IMR-90 (cell line): ENCODE measurements around the gene PDE4DIP. TPM values are rescaled to one million over a fixed set of nuclear protein-coding genes. Genes with fewer than 3 reads are reported as not detected.
"Not testable (repeated sequence)": the region's sequence is repeated elsewhere in the genome, so short reads cannot be mapped to it uniquely, and the experiment has no call there.

Source experiments
- ATAC-seq: fragments of 200-7000 bp; cut with Tn5 transposase; 2 replicates; pipeline ENCODE4 v1.9.1; 2020; ENCODE audit warnings: low read depth, mild to moderate bottlenecking, moderate library complexity
- BruUV-seq: library from RNA; stranded (reverse); fragments of 400-500 nt; replicated peaks from 2 replicates; lab custom pipeline; 2021; lab: Mats Ljungman, UMichigan
- CTCF ChIA-PET: fragments of 300-600 bp; formaldehyde crosslinking; extraction: SDS; loops from one replicate; lab custom pipeline; 2021; ENCODE audit warnings: antibody characterized with exemption; lab: Yijun Ruan, JAX
- POLR2A ChIA-PET: fragments of 300-600 bp; sonication (Branson Sonifier 250); formaldehyde crosslinking; loops from one replicate; lab custom pipeline; 2022; ENCODE audit warnings: antibody characterized with exemption; ENCODE audit not compliant: unreplicated experiment; lab: Charles Lee
- DNase-seq: peaks from one replicate; pipeline ENCODE4 v3.0.0; 2013
- H2AFZ ChIP-seq: replicated peaks from 2 replicates; pipeline ENCODE3; 2013; ENCODE audit warnings: low read length, mild to moderate bottlenecking; ENCODE audit not compliant: poor library complexity
- H2AK5ac ChIP-seq: 2 replicates; pipeline ENCODE4 v1.6.1; 2013; ENCODE audit warnings: low read depth, low read length, inconsistent platforms
- H2AK9ac ChIP-seq: replicated peaks from 2 replicates; pipeline ENCODE3; 2013; ENCODE audit warnings: mild to moderate bottlenecking, low read depth, low read length, moderate library complexity; ENCODE audit not compliant: poor library complexity
- H2BK120ac ChIP-seq: 2 replicates; pipeline ENCODE4 v1.6.1; 2013; ENCODE audit warnings: low read depth, low read length, inconsistent platforms
- H2BK15ac ChIP-seq: 3 replicates; pipeline ENCODE4 v1.6.1; 2013; ENCODE audit warnings: low read depth, low read length, inconsistent platforms
- H2BK20ac ChIP-seq: 2 replicates; pipeline ENCODE4 v1.6.1; 2013; ENCODE audit warnings: low read depth, mild to moderate bottlenecking, inconsistent platforms, low read length, moderate library complexity
- H2BK5ac ChIP-seq: 2 replicates; pipeline ENCODE4 v1.6.1; 2013; ENCODE audit warnings: mild to moderate bottlenecking, low read depth, low read length, inconsistent platforms; ENCODE audit not compliant: poor library complexity, severe bottlenecking
- H3K14ac ChIP-seq: replicated peaks from 2 replicates; pipeline ENCODE4 v1.6.1; 2013; ENCODE audit warnings: low read depth, low read length, inconsistent platforms
- H3K18ac ChIP-seq: 2 replicates; pipeline ENCODE4 v1.6.1; 2013; ENCODE audit warnings: low read depth, low read length, control low read depth
- H3K23ac ChIP-seq: 2 replicates; pipeline ENCODE4 v1.6.1; 2013; ENCODE audit warnings: low read depth, low read length, inconsistent platforms
- H3K27ac ChIP-seq: 2 replicates; pipeline ENCODE4 v1.5.1; 2013; ENCODE audit warnings: mild to moderate bottlenecking, control low read depth, low read length; ENCODE audit not compliant: insufficient read depth
- H3K27me3 ChIP-seq: 2 replicates; pipeline ENCODE4 v1.6.1; 2013; ENCODE audit warnings: low read length; ENCODE audit not compliant: control insufficient read depth, insufficient read depth
- H3K36me3 ChIP-seq: 2 replicates; pipeline ENCODE4 v1.6.1; 2013; ENCODE audit warnings: low read length, mixed read lengths; ENCODE audit not compliant: control insufficient read depth, insufficient read depth
- H3K4ac ChIP-seq: 2 replicates; pipeline ENCODE4 v1.6.1; 2013; ENCODE audit warnings: low read depth, low read length, inconsistent platforms
- H3K4me1 ChIP-seq: 2 replicates; pipeline ENCODE4 v1.6.1; 2013; ENCODE audit warnings: low read length, mixed read lengths; ENCODE audit not compliant: control insufficient read depth, insufficient read depth
- H3K4me2 ChIP-seq: 2 replicates; pipeline ENCODE4 v1.6.1; 2013; ENCODE audit warnings: low read depth, mild to moderate bottlenecking, control low read depth, low read length, moderate library complexity
- H3K4me3 ChIP-seq: 2 replicates; pipeline ENCODE4 v1.5.1; 2013; ENCODE audit warnings: low read depth, mild to moderate bottlenecking, control low read depth, low read length, moderate library complexity; ENCODE audit not compliant: insufficient read depth
- H3K56ac ChIP-seq: 2 replicates; pipeline ENCODE4 v1.6.1; 2013; ENCODE audit warnings: low read length, inconsistent platforms; ENCODE audit not compliant: insufficient read depth; ENCODE audit errors: extremely low read depth
- H3K79me1 ChIP-seq, 2 experiments: 2 replicates each; pipeline ENCODE4 v1.6.1; 2013; ENCODE audit warnings: low read length in 2 of 2, inconsistent platforms in 1 of 2, low read depth in 1 of 2
- H3K9ac ChIP-seq: 2 replicates; pipeline ENCODE4 v1.6.1; 2013; ENCODE audit warnings: low read depth, low read length, control low read depth
- H3K9me1 ChIP-seq: 2 replicates; pipeline ENCODE4 v1.6.1; 2013; ENCODE audit warnings: low read length, inconsistent platforms; ENCODE audit not compliant: insufficient read depth
- H3K9me3 ChIP-seq: 2 replicates; pipeline ENCODE4 v1.6.1; 2013; ENCODE audit warnings: low read length; ENCODE audit not compliant: control insufficient read depth, insufficient read depth
- H4K20me1 ChIP-seq: 2 replicates; pipeline ENCODE4 v1.6.1; 2013; ENCODE audit warnings: low read length, inconsistent platforms; ENCODE audit not compliant: insufficient read depth
- H4K5ac ChIP-seq: 2 replicates; pipeline ENCODE4 v1.6.1; 2013; ENCODE audit warnings: mild to moderate bottlenecking, low read depth, low read length, control low read depth
- H4K8ac ChIP-seq, 2 experiments: 2 replicates each; pipeline ENCODE4 v1.6.1; 2013; ENCODE audit warnings: low read depth in 2 of 2, low read length in 2 of 2, control low read depth in 1 of 2, inconsistent platforms in 1 of 2
- H4K91ac ChIP-seq: 2 replicates; pipeline ENCODE4 v1.6.1; 2013; ENCODE audit warnings: low read depth, low read length, inconsistent platforms; ENCODE audit not compliant: insufficient read depth
- WGBS, 2 experiments: methylation state at CpG; one replicate each; pipeline versions ENCODE4 v1.1.5 to v1.1.7; 2013; ENCODE audit warnings: missing lambda C conversion rate in 2 of 2; ENCODE audit not compliant: insufficient read length in 1 of 2; ENCODE audit errors: extremely low coverage in 2 of 2; 5-methylcytosine and 5-hydroxymethylcytosine counted together
- dilution Hi-C: fragments of 300-500 bp; cut with HindIII; formaldehyde crosslinking; loops from one replicate; pipeline ENCODE4 v1.14.3; 2018; ENCODE audit warnings: low sequenced_read_pairs; ENCODE audit not compliant: unreplicated experiment
- in situ Hi-C: fragments of 300-500 bp; cut with MboI; formaldehyde crosslinking; loops from 3 replicates; pipeline ENCODE4 v1.14.3; 2019; ENCODE audit warnings: low sequenced_read_pairs, inconsistent platforms, mixed read lengths
- intact Hi-C: fragments of 100-400 bp; cut with micrococcal nuclease; formaldehyde crosslinking; loops from 2 replicates; pipeline ENCODE4 v1.10.0; 2022
- polyA plus RNA-seq, 3 experiments: library from polyadenylated mRNA; depleted of rRNA; stranded (reverse); fragments of >200 nt; gene quantifications; 2 replicates each; pipeline ENCODE4 v1.2.3, GENCODE V29; 2012; ENCODE audit warnings: low replicate concordance in 1 of 3
- total RNA-seq: library from RNA; depleted of rRNA; stranded (reverse); fragments of >200 nt; gene quantifications from 2 replicates; pipeline ENCODE4 v1.2.3, GENCODE V29; 2012

PDE4DIP gene
- total and polyA plus RNA-seq, 2 of the 4 experiments (the other 2 are of a cell fraction) = 36.7 to 74.4 TPM

- H3K79me1 ChIP-seq, H3K36me3 ChIP-seq, H3K9ac ChIP-seq, H2BK15ac ChIP-seq, DNase-seq, H3K9me1 ChIP-seq, H3K4ac ChIP-seq, intact Hi-C loops, H2AFZ ChIP-seq, H2BK120ac ChIP-seq, dilution Hi-C loops, H2AK9ac ChIP-seq, H3K27me3 ChIP-seq, H3K27ac ChIP-seq, H3K23ac ChIP-seq, H4K5ac ChIP-seq, CTCF ChIA-PET, POLR2A ChIA-PET, H4K91ac ChIP-seq, H3K4me2 ChIP-seq, H3K9me3 ChIP-seq, H3K14ac ChIP-seq, H4K20me1 ChIP-seq, H3K4me1 ChIP-seq, in situ Hi-C loops, H2BK5ac ChIP-seq, BruUV-seq, H3K4me3 ChIP-seq, H3K56ac ChIP-seq, H4K8ac ChIP-seq, H2AK5ac ChIP-seq, H2BK20ac ChIP-seq, H3K18ac ChIP-seq: not testable (repeated sequence)
- no CpG with 5 or more reads among the region's 6 CpGs for WGBS, 2 experiments
- peak; percentile 46 for ATAC-seq
Measured at GRCh38 chr1:148808929-148809283, 35.3 kb upstream of the PDE4DIP start.

GRCh38 chr1:148822180-148822579, 22.0 kb upstream of the PDE4DIP start:
- H3K27ac ChIP-seq, H2AK9ac ChIP-seq, H3K18ac ChIP-seq, H3K14ac ChIP-seq, BruUV-seq, H4K5ac ChIP-seq, ATAC-seq, H2BK120ac ChIP-seq, CTCF ChIA-PET, dilution Hi-C loops, H3K4me3 ChIP-seq, H3K27me3 ChIP-seq, H3K9me1 ChIP-seq, H2AK5ac ChIP-seq, in situ Hi-C loops, H3K9me3 ChIP-seq, H3K79me1 ChIP-seq, H4K20me1 ChIP-seq, H3K23ac ChIP-seq, H2BK15ac ChIP-seq, H3K36me3 ChIP-seq, H3K4me2 ChIP-seq, H3K4me1 ChIP-seq, DNase-seq, H2BK5ac ChIP-seq, H3K4ac ChIP-seq, POLR2A ChIA-PET, H2BK20ac ChIP-seq, H3K56ac ChIP-seq, H2AFZ ChIP-seq, H4K91ac ChIP-seq, intact Hi-C loops, H3K9ac ChIP-seq, H4K8ac ChIP-seq: not testable (repeated sequence)
- no CpG with 5 or more reads among the region's 7 CpGs for WGBS, 2 experiments
